Measurements from ENCODE around the gene SSX2IP. TPM values are rescaled to one million over a fixed set of nuclear protein-coding genes. Genes with fewer than 3 reads are reported as not detected.
A peak's percentile ranks its signal among the peaks of the same experiment; 100 is the strongest.

Gene SSX2IP
- total RNA-seq, 4 donors from 2014 or later = 10.8 to 21.9 (median 17.0) TPM

GRCh38 chr1:84672080-84672854, 18.0 kb downstream of the SSX2IP start:
- Histone ChIP-seq H3K4me3 (no peak overlapping the region), H3K27me3 (no peaks in the 10 kb centered on the region), H3K36me3 (no peaks in the 10 kb centered on the region), H3K9me3 (no peaks in the 10 kb centered on the region), H3K4me1 (no peaks in the 10 kb centered on the region), H3K27ac (no peak overlapping the region)
- TF ChIP-seq POLR2AphosphoS5 (IDR thresholded peaks at IDR 0.05) = no peak
- TF ChIP-seq EP300 (IDR thresholded peaks at IDR 0.05) = no peak
- TF ChIP-seq POLR2A (IDR thresholded peaks at IDR 0.05) = no peak
- no peak for TF ChIP-seq CTCF (IDR thresholded peaks at IDR 0.05)
- no peak for ATAC-seq
- 85 to 96% methylated on average over 2 to 3 of the region's 3 CpGs for whole genome bisulfite sequencing, 2 donors (ENCODE audit: low coverage in 1 of 2)

GRCh38 chr1:84669831-84670230, 20.4 kb downstream of the SSX2IP start:
- no peaks in the 10 kb centered on the region for H3K27me3 ChIP-seq
- H3K9me3 ChIP-seq = no peaks in the 10 kb centered on the region
- WGBS, 2 donors (ENCODE audit: low coverage in 1 of 2) = 90 to 97% methylated on average over 2 of the region's 2 CpGs
- no peaks in the 10 kb centered on the region for H3K36me3 ChIP-seq
- no peaks in the 10 kb centered on the region for H3K4me1 ChIP-seq
- no peak overlapping the region for H3K4me3 ChIP-seq
- TF ChIP-seq EP300 (IDR thresholded peaks at IDR 0.05) = no peak
- no peak overlapping the region for H3K27ac ChIP-seq
- ATAC-seq = no peak

- Histone ChIP-seq H3K27ac (no peak overlapping the region), H3K4me3 (no peak overlapping the region), H3K36me3 (no peaks in the 10 kb centered on the region), H3K4me1 (no peaks in the 10 kb centered on the region), H3K27me3 (no peaks in the 10 kb centered on the region), H3K9me3 (no peaks in the 10 kb centered on the region)
- WGBS, 2 donors (ENCODE audit: low coverage in 1 of 2) = 50 to 91% methylated on average over 1 of the region's 1 CpG
- ATAC-seq = peak; percentile 51
- TF ChIP-seq POLR2AphosphoS5 (IDR thresholded peaks at IDR 0.05) (no peak), CTCF (IDR thresholded peaks at IDR 0.05) (peak in 3 of 4 experiments; percentile 14 to 58 (median 30))
Measured at GRCh38 chr1:84668185-84668584, 22.1 kb downstream of the SSX2IP start.

GRCh38 chr1:84665703-84666317, 24.5 kb downstream of the SSX2IP start:
- no peaks in the 10 kb centered on the region for H3K27me3 ChIP-seq
- peaks cover 0 to 11% of the 10 kb centered on the region in 2 donors for H3K36me3 ChIP-seq
- ATAC-seq = no peak
- H3K9me3 ChIP-seq = no peaks in the 10 kb centered on the region
- H3K4me1 ChIP-seq = no peaks in the 10 kb centered on the region
- TF ChIP-seq POLR2A (IDR thresholded peaks at IDR 0.05) (no peak), EP300 (IDR thresholded peaks at IDR 0.05) (no peak), POLR2AphosphoS5 (IDR thresholded peaks at IDR 0.05) (no peak), CTCF (IDR thresholded peaks at IDR 0.05) (no peak)
- 88 to 96% methylated on average over 3 of the region's 3 CpGs for WGBS, 2 donors (ENCODE audit: low coverage in 1 of 2)
- H3K27ac ChIP-seq = no peak overlapping the region
- no peak overlapping the region for H3K4me3 ChIP-seq

GRCh38 chr1:84653130-84653677, 37.1 kb downstream of the SSX2IP start:
- no peaks in the 10 kb centered on the region for H3K27me3 ChIP-seq
- TF ChIP-seq EP300 (IDR thresholded peaks at IDR 0.05) (no peak), CTCF (IDR thresholded peaks at IDR 0.05) (peak in 1 of 4 experiments; percentile 18), POLR2A (IDR thresholded peaks at IDR 0.05) (no peak), POLR2AphosphoS5 (IDR thresholded peaks at IDR 0.05) (no peak)
- peaks cover 0 to 57% of the 10 kb centered on the region in 2 donors for H3K36me3 ChIP-seq
- ATAC-seq = no peak
- H3K27ac ChIP-seq = no peak overlapping the region
- no peak overlapping the region for H3K4me3 ChIP-seq
- no peaks in the 10 kb centered on the region for H3K9me3 ChIP-seq
- no peaks in the 10 kb centered on the region for H3K4me1 ChIP-seq
- WGBS, 2 donors (ENCODE audit: low coverage in 1 of 2) = 75 to 100% methylated on average over 1 of the region's 2 CpGs
